Esophagus muscularis mucosa (tissue), 4 donors: ENCODE data around the gene PLEKHG4. TPM values are rescaled to one million over a fixed set of nuclear protein-coding genes. Genes with fewer than 3 reads are reported as not detected.

Experiments
- DNase-seq: peaks from one replicate; pipeline ENCODE4 v3.0.0-alpha.2; 2017; ENCODE audit errors: extremely low spot score
- H3K27ac ChIP-seq, 4 donors: fragments of 200-600 bp; sonication (generic); replicated peaks in 1 of 4; 1 replicate in 3 of 4; 2 replicates in 1 of 4; pipeline ENCODE4 v1.5.1; 2016 to 2019; ENCODE audit warnings: mild to moderate bottlenecking in 1 of 4
- H3K27me3 ChIP-seq, 4 donors: fragments of 200-600 bp; sonication (generic); one replicate each; pipeline versions ENCODE4 v1.5.1 to v1.6.0; 2016 to 2019
- H3K36me3 ChIP-seq, 4 donors: fragments of 200-600 bp; sonication (generic); one replicate each; pipeline ENCODE4 v1.5.1; 2016 to 2019
- H3K4me1 ChIP-seq, 4 donors: fragments of 200-600 bp; sonication (generic); one replicate each; pipeline ENCODE4 v1.5.1; 2016 to 2019
- H3K4me3 ChIP-seq, 4 donors: fragments of 200-600 bp; sonication (generic); 1 replicate in 2 of 4; 2 replicates in 2 of 4; pipeline ENCODE4 v1.5.1; 2016 to 2019; ENCODE audit warnings: mild to moderate bottlenecking in 4 of 4, moderate library complexity in 1 of 4
- H3K9me3 ChIP-seq, 4 donors: fragments of 200-600 bp; sonication (generic); 1 replicate in 3 of 4; 2 replicates in 1 of 4; pipeline ENCODE4 v1.5.1; 2016 to 2019
- CTCF ChIP-seq, 3 experiments: fragments of 200-600 bp in 2 of 3; fragments of 450-650 bp in 1 of 3; sonication (generic) in 2 of 3; IDR thresholded peaks; one replicate each; pipeline ENCODE4 v1.5.1; 2017 to 2019; ENCODE audit warnings: antibody characterized with exemption in 3 of 3, mild to moderate bottlenecking in 2 of 3, moderate library complexity in 1 of 3
- EP300 ChIP-seq: sonication (generic); formaldehyde crosslinking; IDR thresholded peaks from one replicate; pipeline ENCODE4 v1.6.1; 2017; ENCODE audit warnings: antibody characterized with exemption
- POLR2A ChIP-seq: fragments of 450-650 bp; IDR thresholded peaks from one replicate; pipeline ENCODE4 v1.6.1; 2017; ENCODE audit warnings: antibody characterized with exemption, moderate library complexity, mild to moderate bottlenecking, low read depth
- POLR2AphosphoS5 ChIP-seq, 2 donors: sonication (generic); formaldehyde crosslinking; IDR thresholded peaks; one replicate each; pipeline ENCODE4 v1.6.1; 2017; ENCODE audit warnings: antibody characterized with exemption in 2 of 2
- WGBS: methylation state at CpG from one replicate; pipeline ENCODE4 v1.1.5; 2018; 5-methylcytosine and 5-hydroxymethylcytosine counted together
- intact Hi-C: fragments of 100-400 bp; cut with DNase I; formaldehyde crosslinking; loops from one replicate; pipeline ENCODE4 v1.15.1; 2023
- total RNA-seq, 4 donors: library from RNA; depleted of rRNA; stranded (reverse); fragments of >200 nt; gene quantifications; one replicate each; pipeline versions ENCODE4 v1.1.0 to v1.2.1, GENCODE V29; 2016

PLEKHG4 gene
- total RNA-seq, 4 donors from 2014 or later: 3.0 to 8.7 (median 3.2) TPM

- 67% methylated on average over 4 of the region's 4 CpGs for WGBS
- no peak for DNase-seq
- Histone ChIP-seq H3K27ac (peak overlapping the region; percentile 81 to 88 (median 84)), H3K27me3 (peaks cover 0 to 20% (median 6%) of the 10 kb centered on the region in 4 donors), H3K9me3 (no peaks in the 10 kb centered on the region), H3K4me3 (peak overlapping the region in 3 of 4 donors; percentile 70 to 75 (median 74)), H3K4me1 (peaks cover 78 to 91% (median 85%) of the 10 kb centered on the region in 4 donors), H3K36me3 (no peaks in the 10 kb centered on the region)
- intact Hi-C loops: no loop called here
- TF ChIP-seq POLR2A (no peak), POLR2AphosphoS5 (IDR thresholded peaks at IDR 0.05) (no peak)
Measured at GRCh38 chr16:67245186-67245585, 34.1 kb upstream of the PLEKHG4 start.

GRCh38 chr16:67245674-67246080 is 33.7 kb upstream of the PLEKHG4 start:
- Histone ChIP-seq H3K36me3 (no peaks in the 10 kb centered on the region), H3K27ac (peak overlapping the region; percentile 81 to 88 (median 84)), H3K27me3 (peaks cover 0 to 25% (median 6%) of the 10 kb centered on the region in 4 donors), H3K4me3 (peak overlapping the region; percentile 70 to 75 (median 74)), H3K9me3 (no peaks in the 10 kb centered on the region), H3K4me1 (peaks cover 74 to 87% (median 80%) of the 10 kb centered on the region in 4 donors)
- no peak for DNase-seq
- TF ChIP-seq POLR2AphosphoS5 (IDR thresholded peaks at IDR 0.05) (no peak), CTCF (IDR thresholded peaks at IDR 0.05) (no peak), POLR2A (no peak), EP300 (no peak)
- intact Hi-C loops: no loop called here
- WGBS: 29% methylated on average over 4 of the region's 8 CpGs

GRCh38 chr16:67246081-67246755 is 33.1 kb upstream of the PLEKHG4 start:
- H3K4me3 ChIP-seq: peak overlapping the region; percentile 70 to 75 (median 74)
- DNase-seq: no peak
- peaks cover 0 to 28% (median 6%) of the 10 kb centered on the region in 4 donors for H3K27me3 ChIP-seq
- H3K36me3 ChIP-seq: no peaks in the 10 kb centered on the region
- intact Hi-C loops: no loop called here
- WGBS: 0% methylated on average over 22 of the region's 48 CpGs
- peak overlapping the region; percentile 81 to 88 (median 84) for H3K27ac ChIP-seq
- TF ChIP-seq EP300: no peak
- peak; percentile 57 to 58 for TF ChIP-seq POLR2AphosphoS5 (IDR thresholded peaks at IDR 0.05)
- TF ChIP-seq CTCF (IDR thresholded peaks at IDR 0.05): peak; percentile 20 to 33 (median 28)
- peak; percentile 21 for TF ChIP-seq POLR2A
- peaks cover 69 to 81% (median 74%) of the 10 kb centered on the region in 4 donors for H3K4me1 ChIP-seq
- no peaks in the 10 kb centered on the region for H3K9me3 ChIP-seq

GRCh38 chr16:67246756-67247191 is 32.6 kb upstream of the PLEKHG4 start:
- intact Hi-C loops: no loop called here
- Histone ChIP-seq H3K27ac (peak overlapping the region; percentile 81 to 88 (median 84)), H3K4me3 (peak overlapping the region; percentile 70 to 75 (median 74)), H3K4me1 (peaks cover 63 to 76% (median 69%) of the 10 kb centered on the region in 4 donors), H3K36me3 (no peaks in the 10 kb centered on the region), H3K27me3 (peaks cover 0 to 33% (median 7%) of the 10 kb centered on the region in 4 donors), H3K9me3 (no peaks in the 10 kb centered on the region)
- 0% methylated on average over 14 of the region's 26 CpGs for whole genome bisulfite sequencing
- no peak for DNase-seq
- TF ChIP-seq CTCF (IDR thresholded peaks at IDR 0.05) (no peak), POLR2A (peak; percentile 23), EP300 (no peak), POLR2AphosphoS5 (IDR thresholded peaks at IDR 0.05) (no peak)
